H1 (cell line): ENCODE measurements around the gene GALNTL6.

ENCODE experiments used
- BRCA1 ChIP-seq: IDR thresholded peaks from 2 replicates; pipeline ENCODE4 v1.6.1; 2012; ENCODE audit warnings: low read depth, low read length, improper control_type of control experiment
- CEBPB ChIP-seq: IDR thresholded peaks from 2 replicates; pipeline ENCODE4 v1.6.1; 2012; ENCODE audit warnings: low read depth, low read length
- EP300 ChIP-seq, 2 experiments: IDR thresholded peaks; 1 replicate in 1 of 2; 2 replicates in 1 of 2; pipeline ENCODE4 v1.6.1; 2011 to 2012; ENCODE audit warnings: low read depth in 2 of 2, low read length in 2 of 2, mild to moderate bottlenecking in 2 of 2, borderline replicate concordance in 1 of 2, inconsistent platforms in 1 of 2, moderate library complexity in 1 of 2
- EZH2 ChIP-seq: fragments of 200-600 bp; sonication (generic); IDR thresholded peaks from 2 replicates; pipeline ENCODE4 v1.7.1; 2012; ENCODE audit warnings: low read depth, mild to moderate bottlenecking, moderate library complexity, low read length, inconsistent platforms; ENCODE audit not compliant: severe bottlenecking
- FOSL1 ChIP-seq: IDR thresholded peaks from 2 replicates; pipeline ENCODE4 v1.6.1; 2011; ENCODE audit warnings: mild to moderate bottlenecking, low read depth, low read length, moderate library complexity; ENCODE audit not compliant: insufficient read depth
- GABPA ChIP-seq: IDR thresholded peaks from 2 replicates; pipeline ENCODE4 v1.6.1; 2011; ENCODE audit warnings: mild to moderate bottlenecking, low read length, moderate library complexity, borderline replicate concordance; ENCODE audit not compliant: insufficient read depth
- HDAC6 ChIP-seq: IDR thresholded peaks from one replicate; pipeline ENCODE4 v1.7.1; 2012; ENCODE audit warnings: low read depth, mild to moderate bottlenecking, inconsistent platforms, low read length, moderate library complexity
- NANOG ChIP-seq: IDR thresholded peaks from 2 replicates; pipeline ENCODE4 v1.6.1; 2011; ENCODE audit warnings: low read length, low read depth, mild to moderate bottlenecking, inconsistent platforms; ENCODE audit not compliant: insufficient read depth, poor library complexity, severe bottlenecking
- PHF8 ChIP-seq: fragments of 200-600 bp; sonication (generic); conservative IDR thresholded peaks from 2 replicates; pipeline ENCODE4 v1.7.1; 2012; ENCODE audit warnings: low read depth, mild to moderate bottlenecking, inconsistent platforms, low read length, moderate library complexity
- POLR2AphosphoS5 ChIP-seq: IDR thresholded peaks from 2 replicates; pipeline ENCODE4 v1.6.1; 2011; ENCODE audit warnings: low read depth, low read length
- POU5F1 ChIP-seq: IDR thresholded peaks from 2 replicates; pipeline ENCODE4 v1.6.1; 2011; ENCODE audit warnings: low read depth, mild to moderate bottlenecking, low read length, moderate library complexity
- RAD21 ChIP-seq, 2 experiments: IDR thresholded peaks in 1 of 2; conservative IDR thresholded peaks in 1 of 2; 2 replicates each; pipeline ENCODE4 v1.6.1; 2011; ENCODE audit warnings: low read depth in 2 of 2, low read length in 2 of 2, improper control_type of control experiment in 1 of 2, inconsistent platforms in 1 of 2, mild to moderate bottlenecking in 1 of 2, moderate library complexity in 1 of 2
- USF2 ChIP-seq: IDR thresholded peaks from 2 replicates; pipeline ENCODE4 v1.6.1; 2011; ENCODE audit warnings: low read length, improper control_type of control experiment
- TF ChIP-seq, protein P1 (sequence below), 3 experiments: IDR thresholded peaks; 1 replicate in 2 of 3; 2 replicates in 1 of 3; pipeline versions ENCODE4 v1.5.1 to v1.6.1; 2011; ENCODE audit warnings: low read length in 3 of 3, mild to moderate bottlenecking in 3 of 3, inconsistent platforms in 2 of 3, low read depth in 1 of 3, moderate library complexity in 1 of 3; ENCODE audit not compliant: insufficient read depth in 1 of 3; ENCODE audit errors: control extremely low read depth in 1 of 3

DNA sequence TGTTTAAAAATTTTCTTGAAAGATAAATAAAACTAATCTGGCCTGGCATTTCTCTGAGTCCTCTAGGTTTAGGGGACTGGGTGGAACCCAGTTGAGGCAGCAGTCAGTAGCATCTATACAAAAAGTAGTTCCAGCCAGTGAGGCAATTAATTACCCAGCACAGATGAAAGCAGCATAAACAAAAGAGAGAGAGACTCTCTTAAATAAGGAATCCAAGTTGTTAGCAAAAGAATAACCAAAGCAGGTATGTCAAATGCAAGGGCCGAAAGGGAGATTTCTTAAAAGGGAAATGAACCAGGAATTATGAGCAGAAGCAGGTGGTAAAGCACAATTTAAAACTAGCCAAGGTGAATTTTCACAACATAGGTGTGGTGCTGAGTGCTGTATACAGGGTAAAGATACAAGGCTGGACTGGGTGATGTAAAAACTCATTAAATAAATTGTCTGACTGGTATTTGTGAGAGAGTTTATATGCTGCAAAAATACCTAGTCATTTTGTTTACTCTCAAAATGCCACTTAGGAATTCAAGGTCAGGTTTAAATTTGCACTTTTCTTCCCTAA, 1260.8 kb downstream of the GALNTL6 start:
- TF ChIP-seq RAD21 (IDR thresholded peaks at IDR 0.05 in 1 of 2, conservative IDR thresholded peaks at IDR 0.05 in 1 of 2; ENCODE audit: low read depth in 2 of 2, low read length in 2 of 2) (no peak), EP300 (IDR thresholded peaks at IDR 0.05; ENCODE audit: borderline replicate concordance in 1 of 2, low read depth in 2 of 2, low read length in 2 of 2) (no peak), PHF8 (no peak), POU5F1 (no peak), CEBPB (no peak), USF2 (no peak), BRCA1 (no peak), POLR2AphosphoS5 (no peak), GABPA (no peak), EZH2 (no peak), NANOG (no peak), FOSL1 (no peak), HDAC6 (no peak)
- TF ChIP-seq, protein P1, sequence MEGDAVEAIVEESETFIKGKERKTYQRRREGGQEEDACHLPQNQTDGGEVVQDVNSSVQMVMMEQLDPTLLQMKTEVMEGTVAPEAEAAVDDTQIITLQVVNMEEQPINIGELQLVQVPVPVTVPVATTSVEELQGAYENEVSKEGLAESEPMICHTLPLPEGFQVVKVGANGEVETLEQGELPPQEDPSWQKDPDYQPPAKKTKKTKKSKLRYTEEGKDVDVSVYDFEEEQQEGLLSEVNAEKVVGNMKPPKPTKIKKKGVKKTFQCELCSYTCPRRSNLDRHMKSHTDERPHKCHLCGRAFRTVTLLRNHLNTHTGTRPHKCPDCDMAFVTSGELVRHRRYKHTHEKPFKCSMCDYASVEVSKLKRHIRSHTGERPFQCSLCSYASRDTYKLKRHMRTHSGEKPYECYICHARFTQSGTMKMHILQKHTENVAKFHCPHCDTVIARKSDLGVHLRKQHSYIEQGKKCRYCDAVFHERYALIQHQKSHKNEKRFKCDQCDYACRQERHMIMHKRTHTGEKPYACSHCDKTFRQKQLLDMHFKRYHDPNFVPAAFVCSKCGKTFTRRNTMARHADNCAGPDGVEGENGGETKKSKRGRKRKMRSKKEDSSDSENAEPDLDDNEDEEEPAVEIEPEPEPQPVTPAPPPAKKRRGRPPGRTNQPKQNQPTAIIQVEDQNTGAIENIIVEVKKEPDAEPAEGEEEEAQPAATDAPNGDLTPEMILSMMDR (IDR thresholded peaks at IDR 0.05; ENCODE audit: control extremely low read depth in 1 of 3, insufficient read depth in 1 of 3, low read depth in 1 of 3, low read length in 3 of 3), result no peak
